ENCODE data around the gene AANAT.

AANAT gene

GRCh38 chr17:76467366-76467765 lies at the start of gene AANAT:
AANAT (plus strand) TSS chr17:76467603; CDS start chr17:76468747, 1,144 bp downstream.
- no peak for DNase-seq (ENCODE audit: low read depth)

GRCh38 chr17:76419576-76420260 lies 47.7 kb upstream of the AANAT start:
- DNase-seq (ENCODE audit: low read depth) = no peak

GRCh38 chr17:76420356-76421043 lies 46.9 kb upstream of the AANAT start:
- DNase-seq (ENCODE audit: low read depth) = no peak

GRCh38 chr17:76421044-76421407 lies 46.4 kb upstream of the AANAT start:
- DNase-seq (ENCODE audit: low read depth) = no peak

- no peak for DNase-seq (ENCODE audit: low read depth)
These were observed 45.0 kb upstream of the AANAT start for GRCh38 chr17:76422406-76422805.

- DNase-seq (ENCODE audit: low read depth) = no peak
These were observed 44.5 kb upstream of the AANAT start for GRCh38 chr17:76422860-76423259.

GRCh38 chr17:76426853-76427252 lies 40.5 kb upstream of the AANAT start:
- DNase-seq (ENCODE audit: low read depth) = no peak

- DNase-seq (ENCODE audit: low read depth) = no peak
These were observed 39.7 kb upstream of the AANAT start for GRCh38 chr17:76427501-76428231.

GRCh38 chr17:76428511-76428910 lies 38.9 kb upstream of the AANAT start:
- no peak for DNase-seq (ENCODE audit: low read depth)

- DNase-seq (ENCODE audit: low read depth) = no peak
These were observed 35.9 kb upstream of the AANAT start for GRCh38 chr17:76431509-76431908.

GRCh38 chr17:76432004-76432403 lies 35.4 kb upstream of the AANAT start:
- DNase-seq (ENCODE audit: low read depth) = no peak

GRCh38 chr17:76432712-76433336 lies 34.6 kb upstream of the AANAT start:
- no peak for DNase-seq (ENCODE audit: low read depth)

GRCh38 chr17:76433693-76434092 lies 33.7 kb upstream of the AANAT start:
- DNase-seq (ENCODE audit: low read depth) = no peak

GRCh38 chr17:76434870-76435269 lies 32.5 kb upstream of the AANAT start:
- DNase-seq (ENCODE audit: low read depth) = no peak

- DNase-seq (ENCODE audit: low read depth) = no peak
These were observed 31.7 kb upstream of the AANAT start for GRCh38 chr17:76435751-76436150.

GRCh38 chr17:76437467-76438402 lies 29.7 kb upstream of the AANAT start:
- DNase-seq (ENCODE audit: low read depth) = no peak

GRCh38 chr17:76438906-76439305 lies 28.5 kb upstream of the AANAT start:
- no peak for DNase-seq (ENCODE audit: low read depth)

- no peak for DNase-seq (ENCODE audit: low read depth)
These were observed 28.0 kb upstream of the AANAT start for GRCh38 chr17:76439314-76439928.

GRCh38 chr17:76440751-76441362 lies 26.5 kb upstream of the AANAT start:
- no peak for DNase-seq (ENCODE audit: low read depth)

GRCh38 chr17:76441686-76442340 lies 25.6 kb upstream of the AANAT start:
- no peak for DNase-seq (ENCODE audit: low read depth)

Data from activated T-cell treated with anti-CD3 and anti-CD28 coated beads for 24 hours (primary cell).